GM13977 (cell line): ENCODE measurements around the gene AUTS2.

Experiments used
- DNase-seq: peaks from one replicate; pipeline ENCODE4 v3.0.0; 2012; ENCODE audit warnings: low spot score
- CTCF ChIP-seq: IDR thresholded peaks from 2 replicates; pipeline ENCODE4 v1.5.1; 2012; ENCODE audit warnings: mild to moderate bottlenecking, control low read depth; ENCODE audit not compliant: insufficient read depth; ENCODE audit errors: extremely low read depth, missing control alignments
- in situ Hi-C: fragments of 300-500 bp; cut with MboI; formaldehyde crosslinking; loops from one replicate; pipeline ENCODE4 v1.12.0; 2022; ENCODE audit warnings: low sequenced_read_pairs, low pct_unique_long_range_greater_than_20kb, mixed read lengths, inconsistent platforms; ENCODE audit not compliant: unreplicated experiment

AUTS2 gene

GRCh38 chr7:69605070-69605469, 6.8 kb downstream of the AUTS2 start:
- no peak for DNase-seq
- in situ Hi-C loops, result no loop called here
- no peak for TF ChIP-seq CTCF

- no peak for DNase-seq
- no peak for TF ChIP-seq CTCF
- in situ Hi-C loops, result no loop called here
Observed at GRCh38 chr7:69605546-69605945, 7.3 kb downstream of the AUTS2 start.

- in situ Hi-C loops, result no loop called here
- DNase-seq, result no peak
- TF ChIP-seq CTCF, result no peak
Observed at GRCh38 chr7:69608049-69608448, 9.8 kb downstream of the AUTS2 start.

- TF ChIP-seq CTCF, result no peak
- DNase-seq, result no peak
- in situ Hi-C loops, result no loop called here
Observed at GRCh38 chr7:69608878-69609277, 10.6 kb downstream of the AUTS2 start.

GRCh38 chr7:69609541-69610373, 11.5 kb downstream of the AUTS2 start:
- in situ Hi-C loops, result no loop called here
- no peak for DNase-seq
- no peak for TF ChIP-seq CTCF

GRCh38 chr7:69610374-69611084, 12.3 kb downstream of the AUTS2 start:
- in situ Hi-C loops, result no loop called here
- TF ChIP-seq CTCF, result no peak
- DNase-seq, result no peak
